ENCODE measurements around the gene POLR2C.

- TF ChIP-seq, protein P1, sequence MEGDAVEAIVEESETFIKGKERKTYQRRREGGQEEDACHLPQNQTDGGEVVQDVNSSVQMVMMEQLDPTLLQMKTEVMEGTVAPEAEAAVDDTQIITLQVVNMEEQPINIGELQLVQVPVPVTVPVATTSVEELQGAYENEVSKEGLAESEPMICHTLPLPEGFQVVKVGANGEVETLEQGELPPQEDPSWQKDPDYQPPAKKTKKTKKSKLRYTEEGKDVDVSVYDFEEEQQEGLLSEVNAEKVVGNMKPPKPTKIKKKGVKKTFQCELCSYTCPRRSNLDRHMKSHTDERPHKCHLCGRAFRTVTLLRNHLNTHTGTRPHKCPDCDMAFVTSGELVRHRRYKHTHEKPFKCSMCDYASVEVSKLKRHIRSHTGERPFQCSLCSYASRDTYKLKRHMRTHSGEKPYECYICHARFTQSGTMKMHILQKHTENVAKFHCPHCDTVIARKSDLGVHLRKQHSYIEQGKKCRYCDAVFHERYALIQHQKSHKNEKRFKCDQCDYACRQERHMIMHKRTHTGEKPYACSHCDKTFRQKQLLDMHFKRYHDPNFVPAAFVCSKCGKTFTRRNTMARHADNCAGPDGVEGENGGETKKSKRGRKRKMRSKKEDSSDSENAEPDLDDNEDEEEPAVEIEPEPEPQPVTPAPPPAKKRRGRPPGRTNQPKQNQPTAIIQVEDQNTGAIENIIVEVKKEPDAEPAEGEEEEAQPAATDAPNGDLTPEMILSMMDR (conservative IDR thresholded peaks at IDR 0.05; ENCODE audit: low read depth, low read length), result no peak
- no peak for TF ChIP-seq EZH2 (IDR thresholded peaks at IDR 0.05; ENCODE audit: borderline replicate concordance, low read depth, low read length, poor library complexity, severe bottlenecking)
Observed at GRCh38 chr16:57517397-57518367, 55.2 kb downstream of the POLR2C start.

All from A673 (cell line).